WTC11 (cell line): Measurements from ENCODE around the gene SPTLC2. TPM values are rescaled to one million over a fixed set of nuclear protein-coding genes. Genes with fewer than 3 reads are reported as not detected.

Experiments used
- ATAC-seq: fragments of 200-7000 bp; cut with Tn5 transposase; 2 replicates; pipeline ENCODE4 v1.10.0; 2021; ENCODE audit warnings: mild to moderate bottlenecking, moderate library complexity
- CTCF ChIA-PET: fragments of 300-600 bp; sonication (Branson Sonifier 250); formaldehyde crosslinking; loops from one replicate; lab custom pipeline; 2021; ENCODE audit warnings: antibody characterized with exemption; lab: Charles Lee
- POLR2A ChIA-PET: fragments of 350-600 bp; sonication (Branson Sonifier 250); formaldehyde crosslinking; loops from one replicate; lab custom pipeline; 2021; ENCODE audit warnings: antibody characterized with exemption; lab: Charles Lee
- DNase-seq: peaks from one replicate; pipeline ENCODE4 v3.0.0; 2021; ENCODE audit warnings: low spot score
- H3K27ac Mint-ChIP-seq: 2 replicates; pipeline ENCODE4 v1.8.0; 2021; ENCODE audit warnings: mixed read lengths
- H3K27me3 Mint-ChIP-seq: 2 replicates; pipeline ENCODE4 v1.8.0; 2021; ENCODE audit warnings: low read depth, mild to moderate bottlenecking, moderate library complexity, mixed read lengths
- H3K36me3 Mint-ChIP-seq: 2 replicates; pipeline ENCODE4 v1.8.0; 2021; ENCODE audit warnings: mixed read lengths
- H3K4me1 Mint-ChIP-seq: 2 replicates; pipeline ENCODE4 v1.8.0; 2022; ENCODE audit warnings: mixed read lengths
- H3K4me3 Mint-ChIP-seq: 2 replicates; pipeline ENCODE4 v1.8.0; 2021; ENCODE audit warnings: mild to moderate bottlenecking, moderate library complexity, mixed read lengths
- H3K9me3 Mint-ChIP-seq: 2 replicates; pipeline ENCODE4 v1.8.0; 2021; ENCODE audit warnings: mixed read lengths
- CBFB ChIP-seq: sonication (generic); formaldehyde crosslinking; IDR thresholded peaks from 2 replicates; pipeline ENCODE4 v1.8.1; 2022; ENCODE audit warnings: mild to moderate bottlenecking, low read depth, missing genetic modification reagents
- CTCF ChIP-seq: fragments of 200-600 bp; IDR thresholded peaks from 2 replicates; pipeline ENCODE4 v1.8.0; 2022; ENCODE audit warnings: antibody characterized with exemption
- E2F4 ChIP-seq: sonication (generic); formaldehyde crosslinking; IDR thresholded peaks from 2 replicates; pipeline ENCODE4 v1.8.1; 2022; ENCODE audit warnings: low read depth, mild to moderate bottlenecking, moderate library complexity, missing genetic modification reagents, borderline replicate concordance
- ERG ChIP-seq: fragments of 250-450 bp; sonication (Bioruptor Pico); IDR thresholded peaks from 2 replicates; pipeline ENCODE4 v1.8.0; 2021; ENCODE audit warnings: mild to moderate bottlenecking
- ESRRA ChIP-seq: sonication (generic); formaldehyde crosslinking; IDR thresholded peaks from 2 replicates; pipeline ENCODE4 v1.8.1; 2022; ENCODE audit warnings: mild to moderate bottlenecking, missing genetic modification reagents, borderline replicate concordance
- FOXJ3 ChIP-seq: sonication (generic); formaldehyde crosslinking; IDR thresholded peaks from 2 replicates; pipeline ENCODE4 v1.9.0; 2021; ENCODE audit warnings: missing genetic modification reagents, mild to moderate bottlenecking, borderline replicate concordance
- FOXP4 ChIP-seq: sonication (generic); formaldehyde crosslinking; IDR thresholded peaks from 2 replicates; pipeline ENCODE4 v1.8.0; 2022; ENCODE audit warnings: mild to moderate bottlenecking, missing genetic modification reagents
- GABPB1 ChIP-seq: sonication (generic); formaldehyde crosslinking; IDR thresholded peaks from 2 replicates; pipeline ENCODE4 v1.8.1; 2023; ENCODE audit warnings: mild to moderate bottlenecking, missing genetic modification reagents
- MXD4 ChIP-seq: fragments of 250-450 bp; sonication (Bioruptor Pico); IDR thresholded peaks from 2 replicates; pipeline ENCODE4 v1.8.0; 2021; ENCODE audit warnings: mild to moderate bottlenecking, moderate library complexity, borderline replicate concordance
- MYBL2 ChIP-seq: sonication (generic); formaldehyde crosslinking; IDR thresholded peaks from 2 replicates; pipeline ENCODE4 v1.8.1; 2023; ENCODE audit warnings: mild to moderate bottlenecking, moderate library complexity, missing genetic modification reagents
- NR3C1 ChIP-seq: sonication (generic); formaldehyde crosslinking; conservative IDR thresholded peaks from 2 replicates; pipeline ENCODE4 v1.8.1; 2023; ENCODE audit warnings: low read depth, mild to moderate bottlenecking, missing genetic modification reagents
- PREB ChIP-seq: sonication (generic); formaldehyde crosslinking; IDR thresholded peaks from 2 replicates; pipeline ENCODE4 v1.8.1; 2022; ENCODE audit warnings: mild to moderate bottlenecking, missing genetic modification reagents, moderate library complexity, borderline replicate concordance
- TEAD1 ChIP-seq: sonication (generic); formaldehyde crosslinking; IDR thresholded peaks from 2 replicates; pipeline ENCODE4 v1.8.0; 2022; ENCODE audit warnings: mild to moderate bottlenecking, missing genetic modification reagents
- USF2 ChIP-seq: sonication (generic); formaldehyde crosslinking; IDR thresholded peaks from 2 replicates; pipeline ENCODE4 v1.8.1; 2023; ENCODE audit warnings: mild to moderate bottlenecking, missing genetic modification reagents, moderate library complexity
- ZNF138 ChIP-seq: sonication (generic); formaldehyde crosslinking; conservative IDR thresholded peaks from 2 replicates; pipeline ENCODE4 v1.8.1; 2022; ENCODE audit warnings: mild to moderate bottlenecking, moderate library complexity, missing genetic modification reagents
- ZNF232 ChIP-seq: sonication (generic); formaldehyde crosslinking; IDR thresholded peaks from 2 replicates; pipeline ENCODE4 v1.8.0; 2022; ENCODE audit warnings: mild to moderate bottlenecking, missing genetic modification reagents
- ZNF263 ChIP-seq: sonication (generic); formaldehyde crosslinking; IDR thresholded peaks from 2 replicates; pipeline ENCODE4 v1.8.1; 2022; ENCODE audit warnings: low read depth, mild to moderate bottlenecking, moderate library complexity, missing genetic modification reagents
- ZNF317 ChIP-seq: sonication (generic); formaldehyde crosslinking; IDR thresholded peaks from 2 replicates; pipeline ENCODE4 v1.8.1; 2023; ENCODE audit warnings: low read depth, mild to moderate bottlenecking, moderate library complexity, missing genetic modification reagents, borderline replicate concordance
- total RNA-seq: library from RNA; stranded (reverse); gene quantifications from 3 replicates; pipeline ENCODE4 v1.2.3, GENCODE V29; 2021
- TF ChIP-seq, protein P1 (sequence below): sonication (generic); formaldehyde crosslinking; conservative IDR thresholded peaks from 2 replicates; pipeline ENCODE4 v1.8.1; 2023; ENCODE audit warnings: mild to moderate bottlenecking, low read depth, missing genetic modification reagents, moderate library complexity
- TF ChIP-seq, protein P2 (sequence below): sonication (generic); formaldehyde crosslinking; IDR thresholded peaks from 2 replicates; pipeline ENCODE4 v1.8.1; 2022; ENCODE audit warnings: missing genetic modification reagents, borderline replicate concordance

SPTLC2 gene
- total RNA-seq, 1 experiment from 2014 or later, result 40.1 TPM

GRCh38 chr14:77603031-77603430 is 13.4 kb downstream of the SPTLC2 start:
- Mint-ChIP-seq H3K4me1 (peaks cover 18% of the 10 kb centered on the region), H3K27ac (no peak overlapping the region), H3K9me3 (peaks cover 35% of the 10 kb centered on the region), H3K36me3 (peaks cover 39% of the 10 kb centered on the region), H3K4me3 (no peak overlapping the region), H3K27me3 (peaks cover 8% of the 10 kb centered on the region)
- POLR2A ChIA-PET, result no interaction called here
- TF ChIP-seq PREB (CRISPR knock-in tag) (no peak), ESRRA (CRISPR knock-in tag) (no peak), CBFB (CRISPR knock-in tag) (no peak), ZNF138 (no peak), ZNF317 (CRISPR knock-in tag) (no peak), TEAD1 (CRISPR knock-in tag) (no peak), ERG (CRISPR knock-in tag) (no peak), USF2 (no peak), ZNF263 (CRISPR knock-in tag) (no peak), FOXJ3 (CRISPR knock-in tag) (no peak), MXD4 (CRISPR knock-in tag) (no peak), GABPB1 (no peak)
- TF ChIP-seq, protein P1, sequence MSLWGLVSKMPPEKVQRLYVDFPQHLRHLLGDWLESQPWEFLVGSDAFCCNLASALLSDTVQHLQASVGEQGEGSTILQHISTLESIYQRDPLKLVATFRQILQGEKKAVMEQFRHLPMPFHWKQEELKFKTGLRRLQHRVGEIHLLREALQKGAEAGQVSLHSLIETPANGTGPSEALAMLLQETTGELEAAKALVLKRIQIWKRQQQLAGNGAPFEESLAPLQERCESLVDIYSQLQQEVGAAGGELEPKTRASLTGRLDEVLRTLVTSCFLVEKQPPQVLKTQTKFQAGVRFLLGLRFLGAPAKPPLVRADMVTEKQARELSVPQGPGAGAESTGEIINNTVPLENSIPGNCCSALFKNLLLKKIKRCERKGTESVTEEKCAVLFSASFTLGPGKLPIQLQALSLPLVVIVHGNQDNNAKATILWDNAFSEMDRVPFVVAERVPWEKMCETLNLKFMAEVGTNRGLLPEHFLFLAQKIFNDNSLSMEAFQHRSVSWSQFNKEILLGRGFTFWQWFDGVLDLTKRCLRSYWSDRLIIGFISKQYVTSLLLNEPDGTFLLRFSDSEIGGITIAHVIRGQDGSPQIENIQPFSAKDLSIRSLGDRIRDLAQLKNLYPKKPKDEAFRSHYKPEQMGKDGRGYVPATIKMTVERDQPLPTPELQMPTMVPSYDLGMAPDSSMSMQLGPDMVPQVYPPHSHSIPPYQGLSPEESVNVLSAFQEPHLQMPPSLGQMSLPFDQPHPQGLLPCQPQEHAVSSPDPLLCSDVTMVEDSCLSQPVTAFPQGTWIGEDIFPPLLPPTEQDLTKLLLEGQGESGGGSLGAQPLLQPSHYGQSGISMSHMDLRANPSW (CRISPR knock-in tag), result no peak
- CTCF ChIA-PET, result no interaction called here
- DNase-seq, result no peak
- no peak for ATAC-seq

- no peak for DNase-seq
- H3K36me3 Mint-ChIP-seq, result peaks cover 40% of the 10 kb centered on the region
- H3K9me3 Mint-ChIP-seq, result peaks cover 35% of the 10 kb centered on the region
- ChIA-PET CTCF (no interaction called here), POLR2A (no interaction called here)
- no peak overlapping the region for H3K4me3 Mint-ChIP-seq
- ATAC-seq, result no peak
- peaks cover 14% of the 10 kb centered on the region for H3K4me1 Mint-ChIP-seq
- no peak overlapping the region for H3K27ac Mint-ChIP-seq
- H3K27me3 Mint-ChIP-seq, result peaks cover 8% of the 10 kb centered on the region
- TF ChIP-seq CTCF, result no peak
- no peak for TF ChIP-seq NR3C1 (CRISPR knock-in tag)
- TF ChIP-seq, protein P2, sequence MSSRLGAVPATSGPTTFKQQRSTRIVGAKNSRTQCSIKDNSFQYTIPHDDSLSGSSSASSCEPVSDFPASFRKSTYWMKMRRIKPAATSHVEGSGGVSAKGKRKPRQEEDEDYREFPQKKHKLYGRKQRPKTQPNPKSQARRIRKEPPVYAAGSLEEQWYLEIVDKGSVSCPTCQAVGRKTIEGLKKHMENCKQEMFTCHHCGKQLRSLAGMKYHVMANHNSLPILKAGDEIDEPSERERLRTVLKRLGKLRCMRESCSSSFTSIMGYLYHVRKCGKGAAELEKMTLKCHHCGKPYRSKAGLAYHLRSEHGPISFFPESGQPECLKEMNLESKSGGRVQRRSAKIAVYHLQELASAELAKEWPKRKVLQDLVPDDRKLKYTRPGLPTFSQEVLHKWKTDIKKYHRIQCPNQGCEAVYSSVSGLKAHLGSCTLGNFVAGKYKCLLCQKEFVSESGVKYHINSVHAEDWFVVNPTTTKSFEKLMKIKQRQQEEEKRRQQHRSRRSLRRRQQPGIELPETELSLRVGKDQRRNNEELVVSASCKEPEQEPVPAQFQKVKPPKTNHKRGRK (CRISPR knock-in tag), result no peak
- no peak for TF ChIP-seq ZNF232 (CRISPR knock-in tag)
- no peak for TF ChIP-seq FOXP4 (CRISPR knock-in tag)
- TF ChIP-seq ESRRA (CRISPR knock-in tag), result no peak
- no peak for TF ChIP-seq MYBL2 (CRISPR knock-in tag)
- no peak for TF ChIP-seq E2F4 (CRISPR knock-in tag)
Observed at GRCh38 chr14:77601846-77602619, 14.4 kb downstream of the SPTLC2 start.
